Keratinocyte (primary cell): Measurements from ENCODE around the gene HLX. TPM values are rescaled to one million over a fixed set of nuclear protein-coding genes. Genes with fewer than 3 reads are reported as not detected.

Experiments
- DNase-seq: peaks from one replicate; pipeline ENCODE4 v3.0.0-alpha.2; 2011; ENCODE audit warnings: low read depth, missing footprints, low spot score
- FAIRE-seq: peaks from 2 replicates; lab custom pipeline; 2011; peaks lifted over from hg19 to GRCh38; lab: Jason Lieb, UNC
- H2AFZ ChIP-seq: 2 replicates; pipeline ENCODE4 v1.6.0; 2012; ENCODE audit warnings: low read length, control low read depth, inconsistent platforms; ENCODE audit not compliant: control insufficient read depth
- H3K27ac ChIP-seq: 2 replicates; pipeline ENCODE4 v1.5.1; 2011; ENCODE audit warnings: low read length; ENCODE audit not compliant: control insufficient read depth, insufficient read depth
- H3K27me3 ChIP-seq: 3 replicates; pipeline ENCODE4 v1.6.0; 2011; ENCODE audit warnings: low read length; ENCODE audit not compliant: control insufficient read depth, insufficient read depth; ENCODE audit errors: extremely low read depth
- H3K36me3 ChIP-seq, 2 experiments: 2 replicates in 1 of 2; 3 replicates in 1 of 2; pipeline ENCODE4 v1.5.1; 2011; ENCODE audit warnings: low read length in 2 of 2, mild to moderate bottlenecking in 1 of 2; ENCODE audit not compliant: control insufficient read depth in 2 of 2, insufficient read depth in 2 of 2; ENCODE audit errors: extremely low read depth in 1 of 2
- H3K4me1 ChIP-seq: 3 replicates; pipeline ENCODE4 v1.5.1; 2011; ENCODE audit warnings: low read length; ENCODE audit not compliant: control insufficient read depth, insufficient read depth; ENCODE audit errors: extremely low read depth
- H3K4me2 ChIP-seq: 3 replicates; pipeline ENCODE4 v1.6.0; 2011; ENCODE audit warnings: low read depth, low read length; ENCODE audit not compliant: control insufficient read depth, insufficient read depth; ENCODE audit errors: extremely low read depth
- H3K4me3 ChIP-seq, 3 experiments: fragments of 200-600 bp in 1 of 3; sonication (generic) in 1 of 3; 2 replicates in 2 of 3; 3 replicates in 1 of 3; pipeline ENCODE4 v1.5.1; 2011 to 2016; ENCODE audit warnings: low read length in 3 of 3, mild to moderate bottlenecking in 3 of 3, control low read depth in 2 of 3, inconsistent platforms in 1 of 3, low read depth in 1 of 3, mixed read lengths in 1 of 3, mixed run types in 1 of 3, moderate library complexity in 1 of 3; ENCODE audit not compliant: control insufficient read depth in 2 of 3, insufficient read depth in 2 of 3; ENCODE audit errors: extremely low read depth in 1 of 3
- H3K79me2 ChIP-seq: 2 replicates; pipeline ENCODE4 v1.6.0; 2012; ENCODE audit warnings: low read length; ENCODE audit not compliant: control insufficient read depth, insufficient read depth
- H3K9ac ChIP-seq: 3 replicates; pipeline ENCODE4 v1.6.0; 2011; ENCODE audit warnings: low read length; ENCODE audit not compliant: control insufficient read depth, insufficient read depth; ENCODE audit errors: extremely low read depth
- H3K9me1 ChIP-seq: 3 replicates; pipeline ENCODE4 v1.6.0; 2011; ENCODE audit warnings: low read length; ENCODE audit not compliant: control insufficient read depth, insufficient read depth; ENCODE audit errors: extremely low read depth
- H3K9me3 ChIP-seq: 2 replicates; pipeline ENCODE4 v1.5.1; 2012; ENCODE audit warnings: low read depth, low read length; ENCODE audit not compliant: control insufficient read depth
- H4K20me1 ChIP-seq: 3 replicates; pipeline ENCODE4 v1.6.0; 2011; ENCODE audit warnings: low read length; ENCODE audit not compliant: control insufficient read depth, insufficient read depth; ENCODE audit errors: extremely low read depth
- CTCF ChIP-seq, 3 experiments: IDR thresholded peaks in 1 of 3; conservative IDR thresholded peaks in 1 of 3; optimal IDR thresholded peaks in 1 of 3; 2 replicates in 2 of 3; 3 replicates in 1 of 3; pipeline versions ENCODE3 to v1.5.1; 2011; ENCODE audit warnings: low read length in 3 of 3, mild to moderate bottlenecking in 3 of 3, moderate library complexity in 2 of 3, control low read depth in 1 of 3, inconsistent platforms in 1 of 3; ENCODE audit not compliant: insufficient read depth in 2 of 3; ENCODE audit errors: extremely low read depth in 1 of 3
- EZH2 ChIP-seq: IDR thresholded peaks from one replicate; pipeline ENCODE4 v1.6.1; 2012; ENCODE audit warnings: inconsistent platforms, mild to moderate bottlenecking, low read length, moderate library complexity
- dilution Hi-C: fragments of 300-500 bp; cut with MboI; formaldehyde crosslinking; loops from one replicate; pipeline ENCODE4 v1.7.0; 2020; ENCODE audit warnings: low sequenced_read_pairs; ENCODE audit not compliant: extremely low pct_ligation_motif_present
- polyA plus RNA-seq, 5 experiments: library from polyadenylated mRNA; depleted of rRNA in 3 of 5; stranded (reverse) in 3 of 5; stranded (forward) in 1 of 5; unstranded in 1 of 5; fragments of >200 nt; gene quantifications; 1 replicate in 1 of 5; 2 replicates in 3 of 5; 3 replicates in 1 of 5; pipeline versions ENCODE4 v1.2.1 to v1.2.3, GENCODE V29; 2011 to 2012; ENCODE audit warnings: missing spikeins in 2 of 5, low read depth in 1 of 5, low replicate concordance in 1 of 5

The HLX gene
- polyA plus RNA-seq, 1 donor (not counting 4 experiments of a cell fraction or from before 2014, with no cell fraction given): not detected

- TF ChIP-seq EZH2: no peak
- no peak for TF ChIP-seq CTCF (optimal IDR thresholded peaks at IDR 0.05 in 1 of 3, IDR thresholded peaks at IDR 0.05 in 1 of 3, conservative IDR thresholded peaks at IDR 0.05 in 1 of 3; ENCODE audit: extremely low read depth in 1 of 3, insufficient read depth in 2 of 3, low read length in 3 of 3)
- Histone ChIP-seq H4K20me1 (no peaks in the 10 kb centered on the region), H3K27ac (no peak overlapping the region), H2AFZ (no peak overlapping the region), H3K9me3 (peaks cover 2% of the 10 kb centered on the region), H3K79me2 (no peaks in the 10 kb centered on the region), H3K9me1 (no peaks in the 10 kb centered on the region), H3K4me2 (peak overlapping the region; percentile 69), H3K9ac (no peak overlapping the region), H3K36me3 (no peaks in the 10 kb centered on the region), H3K4me3 (peak overlapping the region in 1 of 3 experiments; percentile 61), H3K4me1 (peaks cover 10% of the 10 kb centered on the region), H3K27me3 (peaks cover 77% of the 10 kb centered on the region)
- no peak for FAIRE-seq
- DNase-seq: no peak
- dilution Hi-C loops: no loop called here
These were observed 810 bp upstream of the HLX start for GRCh38 chr1:220878191-220879075.

DNA sequence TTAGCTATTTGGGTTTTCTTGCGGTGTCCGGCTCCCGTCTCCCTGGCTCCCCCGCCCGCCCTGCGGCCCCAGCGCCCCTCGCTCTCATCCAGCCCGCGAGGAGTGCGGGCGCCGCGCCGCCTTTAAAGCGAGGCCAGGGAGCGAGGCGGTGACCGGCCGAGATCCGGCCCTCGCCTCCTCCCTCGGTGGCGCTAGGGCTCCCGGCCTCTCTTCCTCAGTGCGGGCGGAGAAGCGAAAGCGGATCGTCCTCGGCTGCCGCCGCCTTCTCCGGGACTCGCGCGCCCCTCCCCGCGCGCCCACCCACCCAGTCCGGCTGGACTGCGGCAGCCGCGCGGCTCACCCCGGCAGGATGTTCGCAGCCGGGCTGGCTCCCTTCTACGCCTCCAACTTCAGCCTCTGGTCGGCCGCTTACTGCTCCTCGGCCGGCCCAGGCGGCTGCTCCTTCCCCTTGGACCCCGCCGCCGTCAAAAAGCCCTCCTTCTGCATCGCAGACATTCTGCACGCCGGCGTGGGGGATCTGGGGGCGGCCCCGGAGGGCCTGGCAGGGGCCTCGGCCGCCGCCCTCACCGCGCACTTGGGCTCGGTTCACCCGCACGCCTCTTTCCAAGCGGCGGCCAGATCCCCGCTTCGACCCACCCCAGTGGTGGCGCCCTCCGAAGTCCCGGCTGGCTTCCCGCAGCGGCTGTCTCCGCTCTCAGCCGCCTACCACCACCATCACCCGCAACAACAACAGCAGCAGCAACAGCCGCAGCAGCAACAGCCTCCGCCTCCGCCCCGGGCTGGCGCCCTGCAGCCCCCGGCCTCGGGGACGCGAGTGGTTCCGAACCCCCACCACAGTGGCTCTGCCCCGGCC lies 492 bp downstream of the HLX start:
- Histone ChIP-seq H3K4me1 (peaks cover 10% of the 10 kb centered on the region), H3K4me3 (peak overlapping the region; percentile 47 to 61 (median 61)), H4K20me1 (no peaks in the 10 kb centered on the region), H3K27ac (no peak overlapping the region), H3K27me3 (peaks cover 90% of the 10 kb centered on the region), H3K36me3 (no peaks in the 10 kb centered on the region), H2AFZ (peak overlapping the region; percentile 51), H3K9me3 (peaks cover 2% of the 10 kb centered on the region), H3K9me1 (no peaks in the 10 kb centered on the region), H3K79me2 (no peaks in the 10 kb centered on the region), H3K9ac (no peak overlapping the region), H3K4me2 (peak overlapping the region; percentile 69)
- TF ChIP-seq CTCF (optimal IDR thresholded peaks at IDR 0.05 in 1 of 3, IDR thresholded peaks at IDR 0.05 in 1 of 3, conservative IDR thresholded peaks at IDR 0.05 in 1 of 3; ENCODE audit: extremely low read depth in 1 of 3, insufficient read depth in 2 of 3, low read length in 3 of 3) (no peak), EZH2 (peak; percentile 83)
- no peak for DNase-seq
- dilution Hi-C loops: no loop called here
- no peak for FAIRE-seq
